Esophagus squamous epithelium (tissue), 5 donors: ENCODE results near the gene PEAR1. TPM values are rescaled to one million over a fixed set of nuclear protein-coding genes. Genes with fewer than 3 reads are reported as not detected.

Experiments
- DNase-seq: peaks from one replicate; lab custom pipeline; 2025; lab: John Stamatoyannopoulos, UW
- H3K27ac ChIP-seq, 4 donors: fragments of 200-600 bp; sonication (generic); one replicate each; pipeline ENCODE4 v1.5.1; 2016 to 2019; ENCODE audit warnings: mild to moderate bottlenecking in 1 of 4
- H3K27me3 ChIP-seq, 4 donors: fragments of 200-600 bp; sonication (generic); 1 replicate in 3 of 4; 2 replicates in 1 of 4; pipeline versions ENCODE4 v1.5.1 to v1.6.0; 2017 to 2021; ENCODE audit warnings: antibody characterized with exemption in 1 of 4
- H3K36me3 ChIP-seq, 3 donors: fragments of 200-600 bp; sonication (generic); one replicate each; pipeline ENCODE4 v1.5.1; 2016 to 2019
- H3K4me1 ChIP-seq, 3 donors: fragments of 200-600 bp; sonication (generic); one replicate each; pipeline ENCODE4 v1.5.1; 2017 to 2019
- H3K4me3 ChIP-seq, 4 donors: fragments of 200-600 bp; sonication (generic); 1 replicate in 3 of 4; 2 replicates in 1 of 4; pipeline ENCODE4 v1.5.1; 2016 to 2019; ENCODE audit warnings: mild to moderate bottlenecking in 2 of 4, moderate library complexity in 1 of 4
- H3K9me3 ChIP-seq, 3 donors: fragments of 200-600 bp; sonication (generic); one replicate each; pipeline ENCODE4 v1.5.1; 2016 to 2019
- POLR2A ChIP-seq, 4 donors: fragments of 450-650 bp; IDR thresholded peaks; one replicate each; pipeline ENCODE4 v1.6.1; 2017; ENCODE audit warnings: antibody characterized with exemption in 4 of 4, mild to moderate bottlenecking in 4 of 4, moderate library complexity in 3 of 4
- WGBS, 2 donors: methylation state at CpG; one replicate each; pipeline ENCODE4 v1.1.5; 2018; 5-methylcytosine and 5-hydroxymethylcytosine counted together
- intact Hi-C: fragments of 100-400 bp; cut with DNase I; formaldehyde crosslinking; loops from one replicate; pipeline ENCODE4 v1.15.0; 2022
- total RNA-seq, 4 donors: library from RNA; depleted of rRNA; stranded (reverse); fragments of >200 nt; gene quantifications; one replicate each; pipeline ENCODE4 v1.1.0, GENCODE V29; 2016
- TF ChIP-seq, protein P1 (sequence below), 6 experiments: fragments of 450-650 bp in 4 of 6; fragments of 200-600 bp in 2 of 6; sonication (generic) in 2 of 6; IDR thresholded peaks; one replicate each; pipeline ENCODE4 v1.5.1; 2016 to 2019; ENCODE audit warnings: antibody characterized with exemption in 6 of 6, mild to moderate bottlenecking in 4 of 6, moderate library complexity in 4 of 6
- donor health status: DM: yes; HTN: yes; CAD: no.

The PEAR1 gene
- total RNA-seq, 4 donors from 2014 or later, result 1.1 to 4.6 (median 2.7) TPM

DNA sequence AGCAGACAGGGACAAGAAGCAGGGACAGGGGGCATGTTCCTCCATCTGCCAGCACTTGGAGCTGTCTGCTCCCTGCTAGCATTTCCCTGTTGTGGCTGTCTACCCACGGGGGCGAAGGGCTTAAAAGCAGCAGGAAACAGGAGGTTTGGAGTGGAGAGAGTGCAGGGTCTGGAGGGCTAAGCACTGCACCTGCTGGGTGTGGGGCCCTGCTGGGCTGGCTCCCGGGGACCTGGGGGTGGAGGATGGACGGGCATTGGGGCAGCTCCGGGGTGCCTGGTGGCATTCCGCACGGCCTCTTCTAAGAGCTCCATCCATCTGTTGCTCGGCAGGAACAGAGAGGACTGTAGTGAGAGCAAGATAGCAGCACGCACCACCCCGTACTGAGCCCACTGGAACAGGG is 48.2 kb downstream of the PEAR1 start:
- WGBS, 2 donors, result 90% methylated on average over 8 of the region's 10 CpGs; no CpG with 5 or more reads in 1 of the 2 donors
- Histone ChIP-seq H3K27me3 (no peaks in the 10 kb centered on the region), H3K27ac (no peak overlapping the region), H3K36me3 (peaks cover 30 to 100% (median 37%) of the 10 kb centered on the region in 3 donors), H3K4me1 (peaks cover 0 to 10% (median 0%) of the 10 kb centered on the region in 3 donors), H3K4me3 (no peak overlapping the region), H3K9me3 (no peaks in the 10 kb centered on the region)
- intact Hi-C loops, result no loop called here
- TF ChIP-seq POLR2A (IDR thresholded peaks at IDR 0.05), result no peak
- TF ChIP-seq, protein P1, sequence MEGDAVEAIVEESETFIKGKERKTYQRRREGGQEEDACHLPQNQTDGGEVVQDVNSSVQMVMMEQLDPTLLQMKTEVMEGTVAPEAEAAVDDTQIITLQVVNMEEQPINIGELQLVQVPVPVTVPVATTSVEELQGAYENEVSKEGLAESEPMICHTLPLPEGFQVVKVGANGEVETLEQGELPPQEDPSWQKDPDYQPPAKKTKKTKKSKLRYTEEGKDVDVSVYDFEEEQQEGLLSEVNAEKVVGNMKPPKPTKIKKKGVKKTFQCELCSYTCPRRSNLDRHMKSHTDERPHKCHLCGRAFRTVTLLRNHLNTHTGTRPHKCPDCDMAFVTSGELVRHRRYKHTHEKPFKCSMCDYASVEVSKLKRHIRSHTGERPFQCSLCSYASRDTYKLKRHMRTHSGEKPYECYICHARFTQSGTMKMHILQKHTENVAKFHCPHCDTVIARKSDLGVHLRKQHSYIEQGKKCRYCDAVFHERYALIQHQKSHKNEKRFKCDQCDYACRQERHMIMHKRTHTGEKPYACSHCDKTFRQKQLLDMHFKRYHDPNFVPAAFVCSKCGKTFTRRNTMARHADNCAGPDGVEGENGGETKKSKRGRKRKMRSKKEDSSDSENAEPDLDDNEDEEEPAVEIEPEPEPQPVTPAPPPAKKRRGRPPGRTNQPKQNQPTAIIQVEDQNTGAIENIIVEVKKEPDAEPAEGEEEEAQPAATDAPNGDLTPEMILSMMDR (IDR thresholded peaks at IDR 0.05), result no peak
- DNase-seq, result no peak

- H3K27me3 ChIP-seq, result no peaks in the 10 kb centered on the region
- H3K27ac ChIP-seq, result no peak overlapping the region
- peaks cover 32 to 100% (median 35%) of the 10 kb centered on the region in 3 donors for H3K36me3 ChIP-seq
- DNase-seq, result no peak
- 71 to 79% methylated on average over 3 of the region's 3 CpGs for WGBS, 2 donors
- no peak for TF ChIP-seq POLR2A (IDR thresholded peaks at IDR 0.05)
- TF ChIP-seq, protein P1 (IDR thresholded peaks at IDR 0.05), result no peak
- H3K9me3 ChIP-seq, result no peaks in the 10 kb centered on the region
- intact Hi-C loops, result no loop called here
- H3K4me1 ChIP-seq, result peaks cover 0 to 11% (median 0%) of the 10 kb centered on the region in 3 donors
- no peak overlapping the region for H3K4me3 ChIP-seq
Observed at GRCh38 chr1:156942176-156942575, 48.7 kb downstream of the PEAR1 start.

- Histone ChIP-seq H3K36me3 (peaks cover 31 to 100% (median 39%) of the 10 kb centered on the region in 3 donors), H3K4me3 (no peak overlapping the region), H3K27me3 (no peaks in the 10 kb centered on the region), H3K4me1 (peaks cover 0 to 11% (median 0%) of the 10 kb centered on the region in 3 donors), H3K9me3 (no peaks in the 10 kb centered on the region), H3K27ac (no peak overlapping the region)
- intact Hi-C loops, result no loop called here
- DNase-seq, result no peak
- 89 to 91% methylated on average over 2 to 6 of the region's 7 CpGs for WGBS, 2 donors
- no peak for TF ChIP-seq POLR2A (IDR thresholded peaks at IDR 0.05)
- TF ChIP-seq, protein P1 (IDR thresholded peaks at IDR 0.05), result no peak
Observed at GRCh38 chr1:156942576-156942975, 49.1 kb downstream of the PEAR1 start.

GRCh38 chr1:156943756-156944155 is 50.2 kb downstream of the PEAR1 start:
- no peak for DNase-seq
- no peak overlapping the region for H3K27ac ChIP-seq
- no peak overlapping the region for H3K4me3 ChIP-seq
- intact Hi-C loops, result no loop called here
- peaks cover 27 to 100% (median 49%) of the 10 kb centered on the region in 3 donors for H3K36me3 ChIP-seq
- no peaks in the 10 kb centered on the region for H3K27me3 ChIP-seq
- 71 to 86% methylated on average over 1 of the region's 3 CpGs for WGBS, 2 donors
- H3K4me1 ChIP-seq, result peaks cover 0 to 11% (median 0%) of the 10 kb centered on the region in 3 donors
- H3K9me3 ChIP-seq, result no peaks in the 10 kb centered on the region
- no peak for TF ChIP-seq POLR2A (IDR thresholded peaks at IDR 0.05)

GRCh38 chr1:156944268-156944667 is 50.8 kb downstream of the PEAR1 start:
- no peak for DNase-seq
- peaks cover 27 to 100% (median 53%) of the 10 kb centered on the region in 3 donors for H3K36me3 ChIP-seq
- H3K27ac ChIP-seq, result no peak overlapping the region
- H3K4me3 ChIP-seq, result no peak overlapping the region
- intact Hi-C loops, result no loop called here
- H3K27me3 ChIP-seq, result no peaks in the 10 kb centered on the region
- WGBS, 2 donors, result 89 to 100% methylated on average over 1 of the region's 1 CpG
- TF ChIP-seq, protein P1 (IDR thresholded peaks at IDR 0.05), result no peak
- no peak for TF ChIP-seq POLR2A (IDR thresholded peaks at IDR 0.05)
- H3K9me3 ChIP-seq, result no peaks in the 10 kb centered on the region
- peaks cover 0 to 11% (median 0%) of the 10 kb centered on the region in 3 donors for H3K4me1 ChIP-seq
